Measurements from ENCODE around the gene IDUA.

The IDUA gene

GRCh38 chr4:1028574-1029220, 41.9 kb downstream of the IDUA start:
- TF ChIP-seq CTCF (IDR thresholded peaks at IDR 0.05; ENCODE audit: extremely low read depth, missing control alignments), result no peak
- no peak for DNase-seq (ENCODE audit: low spot score)

- TF ChIP-seq CTCF (IDR thresholded peaks at IDR 0.05; ENCODE audit: extremely low read depth, missing control alignments), result no peak
- no peak for DNase-seq (ENCODE audit: low spot score)
These were observed 42.7 kb downstream of the IDUA start for GRCh38 chr4:1029529-1029928.

GRCh38 chr4:1030031-1030430, 43.2 kb downstream of the IDUA start:
- DNase-seq (ENCODE audit: low spot score), result no peak
- TF ChIP-seq CTCF (IDR thresholded peaks at IDR 0.05; ENCODE audit: extremely low read depth, missing control alignments), result no peak

- no peak for TF ChIP-seq CTCF (IDR thresholded peaks at IDR 0.05; ENCODE audit: extremely low read depth, missing control alignments)
These were observed 43.7 kb downstream of the IDUA start for GRCh38 chr4:1030559-1030958.

GRCh38 chr4:1031346-1031745, 44.5 kb downstream of the IDUA start:
- no peak for DNase-seq (ENCODE audit: low spot score)
- TF ChIP-seq CTCF (IDR thresholded peaks at IDR 0.05; ENCODE audit: extremely low read depth, missing control alignments), result no peak

More at GRCh38 chr4:1030559-1030958, 43.7 kb downstream of the IDUA start:
- no peak for DNase-seq (ENCODE audit: low spot score)

- DNase-seq (ENCODE audit: low spot score), result no peak
- TF ChIP-seq CTCF (IDR thresholded peaks at IDR 0.05; ENCODE audit: extremely low read depth, missing control alignments), result no peak
These were observed 45.3 kb downstream of the IDUA start for GRCh38 chr4:1031956-1032795.

GRCh38 chr4:1032861-1033260, 46.0 kb downstream of the IDUA start:
- no peak for DNase-seq (ENCODE audit: low spot score)
- no peak for TF ChIP-seq CTCF (IDR thresholded peaks at IDR 0.05; ENCODE audit: extremely low read depth, missing control alignments)
